Measurements from ENCODE around the gene PSEN1.

Gene PSEN1

DNA sequence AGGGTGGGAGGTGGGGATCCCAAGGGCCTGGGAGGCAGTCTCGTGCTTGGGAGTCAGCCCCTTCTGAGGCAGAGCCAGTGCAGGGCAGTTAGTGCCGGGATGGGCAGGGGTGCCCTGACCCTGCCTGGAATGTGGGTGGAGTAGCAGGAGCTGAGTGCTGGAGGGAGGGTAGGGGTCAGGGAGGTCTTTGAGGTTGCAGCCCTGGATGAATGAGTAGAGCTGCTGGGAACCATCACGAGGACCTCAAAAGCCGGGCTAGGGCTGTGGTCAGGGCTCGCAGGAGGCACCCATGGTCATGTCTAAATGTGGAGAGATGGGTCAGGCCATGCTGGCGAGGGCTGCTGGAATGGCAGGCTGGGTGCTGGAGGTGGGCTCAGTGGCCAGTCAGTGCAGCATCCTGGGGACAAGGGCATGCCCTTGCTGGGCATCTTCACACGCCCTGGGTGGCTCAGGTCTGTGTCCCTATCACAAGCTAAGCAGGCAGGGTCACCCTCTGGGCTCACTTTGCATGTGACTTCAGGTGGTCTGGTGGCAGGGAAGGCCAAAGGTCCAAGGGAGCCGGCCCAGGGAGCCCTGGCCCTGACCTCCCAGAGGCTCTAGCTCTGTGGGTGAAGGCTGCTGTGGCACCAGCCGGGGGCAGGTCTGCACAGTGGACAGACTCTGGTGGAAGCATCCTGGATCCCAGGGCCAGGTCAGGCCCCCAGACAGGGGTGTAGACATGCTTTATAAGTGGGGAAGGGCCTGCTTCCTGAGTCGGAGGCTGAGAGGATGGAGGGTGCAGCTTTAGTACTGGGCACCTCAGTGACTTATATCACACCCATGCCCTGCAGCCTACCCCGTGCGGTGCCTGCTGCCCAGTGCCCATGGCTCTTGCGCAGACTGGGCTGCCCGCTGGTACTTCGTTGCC lies 125.5 kb downstream of the PSEN1 start:
- H3K9ac ChIP-seq = no peak overlapping the region
- no peaks in the 10 kb centered on the region for H3K4me1 ChIP-seq (ENCODE audit: low read depth, poor library complexity, severe bottlenecking)
- no peak overlapping the region for H2AFZ ChIP-seq (ENCODE audit: low read depth)
- H3K36me3 ChIP-seq (ENCODE audit: insufficient read depth) = no peaks in the 10 kb centered on the region
- H3K4me3 ChIP-seq (IDR thresholded peaks at IDR 0.05; ENCODE audit: insufficient read depth, low read depth, low read length) = no peak overlapping the region
- no peaks in the 10 kb centered on the region for H3K79me2 ChIP-seq (ENCODE audit: insufficient read depth, low read depth)
- H4K20me1 ChIP-seq (ENCODE audit: insufficient read depth) = no peaks in the 10 kb centered on the region
- TF ChIP-seq, protein P1, sequence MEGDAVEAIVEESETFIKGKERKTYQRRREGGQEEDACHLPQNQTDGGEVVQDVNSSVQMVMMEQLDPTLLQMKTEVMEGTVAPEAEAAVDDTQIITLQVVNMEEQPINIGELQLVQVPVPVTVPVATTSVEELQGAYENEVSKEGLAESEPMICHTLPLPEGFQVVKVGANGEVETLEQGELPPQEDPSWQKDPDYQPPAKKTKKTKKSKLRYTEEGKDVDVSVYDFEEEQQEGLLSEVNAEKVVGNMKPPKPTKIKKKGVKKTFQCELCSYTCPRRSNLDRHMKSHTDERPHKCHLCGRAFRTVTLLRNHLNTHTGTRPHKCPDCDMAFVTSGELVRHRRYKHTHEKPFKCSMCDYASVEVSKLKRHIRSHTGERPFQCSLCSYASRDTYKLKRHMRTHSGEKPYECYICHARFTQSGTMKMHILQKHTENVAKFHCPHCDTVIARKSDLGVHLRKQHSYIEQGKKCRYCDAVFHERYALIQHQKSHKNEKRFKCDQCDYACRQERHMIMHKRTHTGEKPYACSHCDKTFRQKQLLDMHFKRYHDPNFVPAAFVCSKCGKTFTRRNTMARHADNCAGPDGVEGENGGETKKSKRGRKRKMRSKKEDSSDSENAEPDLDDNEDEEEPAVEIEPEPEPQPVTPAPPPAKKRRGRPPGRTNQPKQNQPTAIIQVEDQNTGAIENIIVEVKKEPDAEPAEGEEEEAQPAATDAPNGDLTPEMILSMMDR (conservative IDR thresholded peaks at IDR 0.05; ENCODE audit: low read depth, low read length) = no peak
- no peaks in the 10 kb centered on the region for H3K27me3 ChIP-seq (ENCODE audit: insufficient read depth, low read depth)
- H3K4me2 ChIP-seq = no peak overlapping the region
- H3K27ac ChIP-seq = no peak overlapping the region

DNA sequence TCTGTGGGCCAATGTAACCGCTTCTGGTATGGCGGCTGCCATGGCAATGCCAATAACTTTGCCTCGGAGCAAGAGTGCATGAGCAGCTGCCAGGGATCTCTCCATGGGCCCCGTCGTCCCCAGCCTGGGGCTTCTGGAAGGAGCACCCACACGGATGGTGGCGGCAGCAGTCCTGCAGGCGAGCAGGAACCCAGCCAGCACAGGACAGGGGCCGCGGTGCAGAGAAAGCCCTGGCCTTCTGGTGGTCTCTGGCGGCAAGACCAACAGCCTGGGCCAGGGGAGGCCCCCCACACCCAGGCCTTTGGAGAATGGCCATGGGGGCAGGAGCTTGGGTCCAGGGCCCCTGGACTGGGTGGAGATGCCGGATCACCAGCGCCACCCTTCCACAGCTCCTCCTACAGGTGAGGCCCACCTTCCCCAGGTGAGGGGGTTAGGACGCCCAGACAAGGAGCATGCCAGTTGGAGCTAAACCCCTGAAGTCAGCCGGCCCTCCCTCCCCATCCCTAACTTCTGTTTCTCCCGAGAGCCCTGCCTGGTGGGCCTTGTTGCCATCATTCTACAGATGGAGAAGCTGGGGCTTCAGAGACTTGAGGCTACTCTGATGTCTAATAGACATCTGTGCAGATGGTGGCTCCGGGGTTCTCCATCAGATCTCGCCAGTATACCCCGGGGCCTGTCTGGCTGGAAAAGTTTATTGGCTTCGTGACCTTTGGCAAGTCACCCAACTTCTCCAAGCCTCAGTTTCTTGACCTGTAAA lies 126.3 kb downstream of the PSEN1 start:
- Histone ChIP-seq H2AFZ (ENCODE audit: low read depth) (no peak overlapping the region), H3K36me3 (ENCODE audit: insufficient read depth) (no peaks in the 10 kb centered on the region)
- TF ChIP-seq, protein P1 (conservative IDR thresholded peaks at IDR 0.05; ENCODE audit: low read depth, low read length) = no peak

DNA sequence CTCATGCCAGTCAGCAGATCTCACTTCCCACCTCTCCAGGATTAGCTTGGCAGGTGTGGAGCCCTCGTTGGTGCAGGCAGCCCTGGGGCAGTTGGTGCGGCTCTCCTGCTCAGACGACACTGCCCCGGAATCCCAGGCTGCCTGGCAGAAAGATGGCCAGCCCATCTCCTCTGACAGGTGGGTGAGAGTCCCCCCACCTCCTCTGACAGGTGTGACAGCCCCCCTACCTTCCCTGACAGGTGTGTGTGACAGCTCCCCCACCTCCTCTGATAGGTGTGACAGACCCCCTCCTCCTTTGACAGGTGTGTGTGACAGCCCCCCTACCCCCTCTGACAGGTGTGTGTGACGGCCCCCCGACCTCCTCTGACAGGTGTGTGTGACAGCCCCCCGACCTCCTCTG lies 127.3 kb downstream of the PSEN1 start:
- TF ChIP-seq, protein P1 (conservative IDR thresholded peaks at IDR 0.05; ENCODE audit: low read depth, low read length) = no peak
- H3K27ac ChIP-seq = no peak overlapping the region
- H3K4me3 ChIP-seq (IDR thresholded peaks at IDR 0.05; ENCODE audit: insufficient read depth, low read depth, low read length) = no peak overlapping the region

More for the DNA sequence above, 126.3 kb downstream of the PSEN1 start:
- H4K20me1 ChIP-seq (ENCODE audit: insufficient read depth) = no peaks in the 10 kb centered on the region
- no peaks in the 10 kb centered on the region for H3K4me1 ChIP-seq (ENCODE audit: low read depth, poor library complexity, severe bottlenecking)
- no peak overlapping the region for H3K9ac ChIP-seq
- H3K4me2 ChIP-seq = no peak overlapping the region
- no peak overlapping the region for H3K27ac ChIP-seq
- no peak overlapping the region for H3K4me3 ChIP-seq (IDR thresholded peaks at IDR 0.05; ENCODE audit: insufficient read depth, low read depth, low read length)
- H3K79me2 ChIP-seq (ENCODE audit: insufficient read depth, low read depth) = no peaks in the 10 kb centered on the region
- no peaks in the 10 kb centered on the region for H3K27me3 ChIP-seq (ENCODE audit: insufficient read depth, low read depth)

DNA sequence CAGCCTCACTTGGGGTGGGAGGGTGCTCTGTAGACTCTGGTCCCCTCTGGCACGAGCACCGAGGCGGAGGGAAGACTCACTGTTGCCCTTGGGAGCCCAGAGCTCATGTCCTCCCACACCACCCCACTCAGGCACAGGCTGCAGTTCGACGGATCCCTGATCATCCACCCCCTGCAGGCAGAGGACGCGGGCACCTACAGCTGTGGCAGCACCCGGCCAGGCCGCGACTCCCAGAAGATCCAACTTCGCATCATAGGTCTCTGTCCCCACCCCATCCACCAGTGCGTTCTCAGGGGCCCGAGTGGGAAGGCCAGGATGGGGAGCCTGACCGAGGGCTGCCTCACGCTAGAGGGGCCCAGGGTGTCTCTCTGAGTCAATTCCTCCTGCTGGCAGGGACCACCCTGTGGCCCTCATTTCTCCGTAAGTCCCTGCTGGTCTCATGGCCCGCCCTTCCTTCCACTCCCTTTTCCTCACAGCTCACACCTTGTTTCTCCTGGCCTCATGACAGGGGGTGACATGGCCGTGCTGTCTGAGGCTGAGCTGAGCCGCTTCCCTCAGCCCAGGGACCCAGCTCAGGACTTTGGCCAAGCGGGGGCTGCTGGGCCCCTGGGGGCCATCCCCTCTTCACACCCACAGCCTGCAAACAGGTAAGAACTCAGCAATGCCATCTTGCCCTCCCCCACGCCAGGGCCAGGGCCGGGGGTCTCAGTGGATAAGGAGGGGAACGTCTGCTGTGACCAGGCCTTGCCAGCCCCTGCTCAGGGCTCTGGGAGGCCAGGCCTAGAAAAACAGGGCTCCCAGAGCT lies 128.0 kb downstream of the PSEN1 start:
- H3K4me1 ChIP-seq (ENCODE audit: low read depth, poor library complexity, severe bottlenecking) = no peaks in the 10 kb centered on the region
- H4K20me1 ChIP-seq (ENCODE audit: insufficient read depth) = no peaks in the 10 kb centered on the region
- no peak overlapping the region for H2AFZ ChIP-seq (ENCODE audit: low read depth)
- H3K4me2 ChIP-seq = no peak overlapping the region
- H3K79me2 ChIP-seq (ENCODE audit: insufficient read depth, low read depth) = no peaks in the 10 kb centered on the region
- H3K4me3 ChIP-seq (IDR thresholded peaks at IDR 0.05; ENCODE audit: insufficient read depth, low read depth, low read length) = no peak overlapping the region
- no peak overlapping the region for H3K9ac ChIP-seq
- H3K27me3 ChIP-seq (ENCODE audit: insufficient read depth, low read depth) = no peaks in the 10 kb centered on the region
- H3K36me3 ChIP-seq (ENCODE audit: insufficient read depth) = no peaks in the 10 kb centered on the region
- H3K27ac ChIP-seq = no peak overlapping the region
- TF ChIP-seq, protein P1 (conservative IDR thresholded peaks at IDR 0.05; ENCODE audit: low read depth, low read length) = no peak

More for the DNA sequence above, 127.3 kb downstream of the PSEN1 start:
- no peaks in the 10 kb centered on the region for H3K79me2 ChIP-seq (ENCODE audit: insufficient read depth, low read depth)
- no peak overlapping the region for H3K9ac ChIP-seq
- H3K27me3 ChIP-seq (ENCODE audit: insufficient read depth, low read depth) = no peaks in the 10 kb centered on the region
- no peak overlapping the region for H3K4me2 ChIP-seq
- H3K4me1 ChIP-seq (ENCODE audit: low read depth, poor library complexity, severe bottlenecking) = no peaks in the 10 kb centered on the region
- no peak overlapping the region for H2AFZ ChIP-seq (ENCODE audit: low read depth)
- no peaks in the 10 kb centered on the region for H3K36me3 ChIP-seq (ENCODE audit: insufficient read depth)
- no peaks in the 10 kb centered on the region for H4K20me1 ChIP-seq (ENCODE audit: insufficient read depth)
